GM19463 (cell line): ENCODE results near the gene KCNMA1.

Experiments used
- ATAC-seq: cut with Tn5 transposase; IDR thresholded peaks from one replicate; pipeline ENCODE4 v1.9.1; 2021; ENCODE audit warnings: mild to moderate bottlenecking, moderate library complexity; ENCODE audit not compliant: unreplicated experiment

The KCNMA1 gene

DNA sequence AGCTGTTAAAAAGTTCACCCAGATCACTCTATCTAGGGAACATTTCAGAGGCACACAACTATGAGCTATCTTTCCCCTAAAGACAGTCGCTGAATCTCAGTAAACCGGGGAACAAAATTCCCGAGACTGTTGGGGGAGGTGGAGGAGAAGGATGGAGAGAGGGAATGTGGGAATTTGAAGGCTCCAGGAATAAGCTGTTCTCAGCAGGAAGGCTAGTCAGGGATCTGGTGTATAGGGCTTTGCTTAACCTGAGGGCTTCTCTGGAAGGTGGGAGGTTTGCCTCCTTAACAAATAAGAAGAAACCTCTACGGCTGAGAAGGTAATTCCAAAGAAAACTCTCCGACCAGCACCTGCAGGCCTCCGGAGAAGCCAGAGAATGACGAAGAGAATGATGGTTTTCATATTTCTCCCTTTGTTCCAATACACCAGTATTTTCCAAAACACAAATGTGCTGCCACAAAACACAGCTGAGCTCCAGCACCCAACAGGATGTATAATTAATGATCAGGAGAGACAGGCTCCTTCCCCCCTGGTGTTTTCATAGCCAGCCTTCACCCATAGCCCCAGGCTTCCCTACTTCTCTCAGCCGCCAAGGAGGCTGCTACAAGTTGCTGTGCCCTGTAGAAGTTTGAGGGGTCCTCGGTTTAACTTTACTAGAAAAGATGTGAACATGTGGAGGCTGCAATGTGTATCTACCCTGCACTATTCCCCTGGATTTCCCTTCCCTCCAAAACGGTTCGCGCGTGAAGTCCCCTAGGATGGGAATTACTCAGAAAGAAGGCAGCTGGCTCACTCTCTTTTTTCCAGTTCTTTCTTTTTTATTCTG, 2.0 kb downstream of the KCNMA1 start:
- no peak for ATAC-seq

GRCh38 chr10:77634939-77635338, 2.7 kb downstream of the KCNMA1 start:
- ATAC-seq, result no peak

- no peak for ATAC-seq
Observed at GRCh38 chr10:77633376-77633775, 4.2 kb downstream of the KCNMA1 start.

GRCh38 chr10:77631241-77631640, 6.4 kb downstream of the KCNMA1 start:
- no peak for ATAC-seq

- ATAC-seq, result no peak
Observed at GRCh38 chr10:77630507-77630848, 7.1 kb downstream of the KCNMA1 start.

DNA sequence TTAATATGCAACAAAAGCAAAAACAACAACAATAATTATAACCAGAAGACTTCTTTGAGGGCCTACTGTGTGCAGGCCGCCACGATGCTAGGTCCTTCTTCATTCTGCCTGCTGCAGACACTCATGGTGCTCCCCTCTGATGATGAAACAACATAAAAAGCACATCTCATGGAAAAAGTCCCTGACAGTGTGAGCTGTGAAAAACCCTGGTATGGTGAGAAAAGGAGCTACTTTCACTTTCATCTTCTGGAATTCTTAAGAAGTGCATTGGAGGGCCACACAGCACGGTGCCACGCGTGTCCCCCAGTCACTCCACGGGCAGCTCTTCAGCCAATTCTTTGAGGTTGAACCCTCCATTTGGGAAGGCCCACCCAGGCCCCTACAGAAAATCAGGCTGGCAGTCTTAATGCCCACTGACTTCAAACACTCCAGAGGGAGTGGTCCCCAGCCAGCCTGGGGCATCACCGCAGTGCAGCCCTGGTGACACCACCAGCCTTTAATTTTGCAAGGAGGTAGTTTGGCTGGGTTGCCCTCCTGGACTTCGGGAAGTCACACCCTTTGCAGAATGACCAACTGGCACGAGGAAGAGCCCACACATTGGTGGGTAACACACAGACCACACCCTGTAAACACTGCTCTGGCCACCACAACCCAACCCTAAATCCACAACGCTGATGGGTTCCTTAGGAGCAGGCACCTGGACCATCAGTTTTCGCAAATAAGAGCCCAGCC, 7.7 kb downstream of the KCNMA1 start:
- no peak for ATAC-seq

- no peak for ATAC-seq
Observed at GRCh38 chr10:77628906-77629730, 8.5 kb downstream of the KCNMA1 start.

DNA sequence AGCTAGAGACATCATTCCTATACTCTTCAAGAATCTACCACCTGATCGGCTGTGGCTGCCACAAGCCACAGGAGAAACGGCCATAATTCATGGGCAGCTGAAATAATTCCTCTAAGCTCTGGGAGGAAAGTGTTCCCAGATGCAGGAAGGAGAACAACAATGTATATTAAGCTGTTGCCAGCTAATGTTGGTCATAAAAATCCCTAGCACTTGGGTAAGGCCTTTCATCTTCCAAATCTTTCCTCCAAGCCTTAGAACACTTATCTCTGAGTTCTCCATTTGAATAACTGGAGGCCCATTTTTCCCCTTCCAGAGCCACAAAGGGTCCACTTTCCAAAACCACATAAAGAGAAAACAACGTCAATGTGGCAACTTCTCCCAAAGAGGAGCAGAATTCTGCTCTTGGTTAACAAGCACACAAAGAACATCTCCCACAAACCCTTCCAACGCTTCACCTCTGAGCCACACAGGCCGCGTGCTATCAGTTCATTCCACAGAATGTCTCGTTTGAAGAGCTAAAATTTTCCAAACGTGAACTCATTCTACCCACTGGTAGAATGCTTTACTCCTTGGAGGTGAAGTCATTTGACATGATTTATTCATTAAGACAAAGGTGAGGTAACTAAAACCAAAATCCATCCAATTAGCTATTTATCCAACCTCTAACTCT, 11.2 kb downstream of the KCNMA1 start:
- ATAC-seq, result no peak

- ATAC-seq, result peak; percentile 49
Observed at GRCh38 chr10:77625379-77625778, 12.2 kb downstream of the KCNMA1 start.

DNA sequence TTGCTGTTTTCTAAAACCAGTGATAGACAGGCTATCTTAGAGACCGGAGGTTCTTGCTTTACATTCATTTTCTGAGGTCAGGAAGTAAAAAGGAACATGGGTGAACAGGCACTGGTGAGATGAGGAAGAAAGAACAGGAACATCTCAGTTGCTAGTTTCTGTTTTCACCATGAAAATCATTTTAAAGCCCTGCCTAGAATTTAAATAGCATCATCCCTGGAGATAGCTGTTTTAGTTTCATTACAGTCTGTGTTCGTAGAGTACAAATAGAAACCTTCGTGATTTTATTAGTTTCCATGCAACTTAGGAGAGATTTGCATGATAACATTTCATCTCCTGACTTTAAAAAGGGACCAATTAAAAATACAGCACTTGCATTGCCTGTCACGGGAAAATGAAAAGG, 14.7 kb downstream of the KCNMA1 start:
- ATAC-seq, result peak; percentile 62

GRCh38 chr10:77620731-77621130, 16.9 kb downstream of the KCNMA1 start:
- no peak for ATAC-seq

DNA sequence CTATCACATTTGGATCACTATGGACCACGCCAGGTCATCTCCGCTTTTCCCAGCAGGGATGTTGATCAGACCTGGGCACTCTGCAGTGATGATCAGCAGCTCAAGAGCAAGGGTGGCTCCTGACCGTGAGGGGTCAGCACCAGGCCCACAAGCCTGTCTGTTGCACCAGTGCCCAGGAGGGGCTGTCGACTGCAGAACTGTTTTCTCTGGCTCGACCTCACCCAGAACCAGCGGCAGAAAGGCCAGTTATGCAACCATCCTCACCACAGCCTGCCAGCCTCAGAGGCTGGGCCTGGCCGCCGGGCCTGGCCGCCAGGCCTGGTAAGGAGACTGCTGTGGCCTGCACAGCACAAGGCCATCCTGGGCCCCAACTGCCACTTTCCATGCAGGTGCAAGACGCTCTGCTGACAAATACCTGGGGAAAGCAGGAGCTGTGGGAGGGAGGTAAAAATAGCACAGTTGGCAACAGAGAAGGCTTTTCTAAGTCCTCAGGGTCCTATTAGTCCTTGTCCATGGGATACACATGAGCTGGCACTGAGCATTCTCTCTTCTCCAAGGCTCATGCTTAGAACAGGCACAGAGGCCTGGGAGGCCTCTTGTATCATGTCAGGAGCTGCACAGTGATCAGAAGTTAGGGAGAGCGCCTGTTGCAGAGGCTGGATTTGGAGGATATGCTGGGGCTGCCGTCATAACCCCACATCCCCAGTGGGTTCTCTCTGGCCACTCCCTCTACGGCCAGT, 17.5 kb downstream of the KCNMA1 start:
- no peak for ATAC-seq

- ATAC-seq, result no peak
Observed at GRCh38 chr10:77618117-77618516, 19.5 kb downstream of the KCNMA1 start.

- no peak for ATAC-seq
Observed at GRCh38 chr10:77616766-77617165, 20.8 kb downstream of the KCNMA1 start.

GRCh38 chr10:77614778-77615625, 22.6 kb downstream of the KCNMA1 start:
- ATAC-seq, result no peak

- peak; percentile 54 for ATAC-seq
Observed at GRCh38 chr10:77613476-77614130, 24.0 kb downstream of the KCNMA1 start.

DNA sequence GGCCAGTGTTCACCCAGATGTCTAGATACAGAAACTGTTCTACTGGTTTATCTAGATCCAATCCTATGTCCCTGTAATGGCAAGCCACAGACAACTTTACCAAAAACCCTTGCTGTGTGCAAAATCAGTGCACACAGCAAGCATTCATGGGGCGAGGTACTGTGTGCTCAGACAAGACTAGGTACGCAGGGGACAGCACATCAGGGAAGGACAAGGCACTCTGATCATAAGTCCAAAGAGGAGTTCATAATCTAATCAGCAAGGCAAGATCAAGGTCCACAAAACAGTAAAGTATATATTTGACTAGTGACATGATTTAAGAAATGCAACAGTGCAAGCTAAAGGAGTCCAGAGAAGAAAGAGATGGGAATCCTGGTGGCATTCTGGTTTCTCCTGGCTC, 25.9 kb downstream of the KCNMA1 start:
- no peak for ATAC-seq

DNA sequence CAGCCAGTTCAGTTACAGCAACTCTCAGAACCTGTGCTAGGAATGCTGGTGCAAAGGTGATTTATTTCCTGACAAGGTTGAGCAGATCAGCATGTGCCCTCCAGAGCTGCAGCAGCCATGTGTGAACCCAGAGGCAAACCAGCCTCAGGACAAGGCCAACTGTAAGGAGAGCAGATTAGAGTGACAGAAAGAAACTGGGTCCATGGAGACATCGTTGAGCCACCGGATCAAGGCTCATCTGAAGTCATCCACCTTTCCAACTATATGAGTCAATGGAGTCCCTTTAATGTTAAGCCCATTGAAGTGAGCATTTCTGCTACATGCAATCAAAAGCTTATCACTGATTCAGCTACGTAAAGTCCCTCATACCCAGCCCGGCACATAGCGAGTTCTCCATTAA, 26.4 kb downstream of the KCNMA1 start:
- no peak for ATAC-seq

DNA sequence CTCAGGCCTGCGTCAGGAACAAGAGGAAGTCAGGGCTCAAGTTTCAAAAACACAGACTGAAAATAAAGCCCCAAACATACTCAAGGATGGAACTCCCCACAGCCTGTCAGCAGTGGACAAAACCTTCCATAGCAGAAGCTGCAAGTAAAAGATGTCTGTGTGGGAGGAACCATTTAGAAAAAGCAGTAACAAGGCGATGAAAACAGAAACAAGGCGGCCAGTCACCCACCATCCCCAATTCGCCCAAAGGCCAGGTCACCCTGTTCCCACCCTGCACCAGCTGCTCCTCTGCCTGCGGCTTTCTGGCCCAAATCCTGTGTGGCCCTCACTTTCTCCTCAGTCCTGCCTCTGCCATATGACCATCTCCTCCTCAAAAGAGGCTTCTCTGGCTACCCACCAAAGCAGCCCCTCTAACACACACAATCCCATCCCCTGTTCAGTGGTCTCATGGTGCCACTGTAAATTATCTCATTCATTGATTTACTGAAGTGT, 27.8 kb downstream of the KCNMA1 start:
- no peak for ATAC-seq
